ENCODE results near the gene MEOX1. TPM values are rescaled to one million over a fixed set of nuclear protein-coding genes. Genes with fewer than 3 reads are reported as not detected.

Gene MEOX1
- total and polyA plus RNA-seq, 2 of the 13 experiments (the other 11 are each of a cell fraction or from before 2014, with no cell fraction given): not detected

GRCh38 chr17:43673516-43674323 is 12.0 kb upstream of the MEOX1 start (continued):
- TF ChIP-seq NFIC (IDR thresholded peaks at IDR 0.05; ENCODE audit: low read length) (no peak), PRMT3 (CRISPR knock-in tag; IDR thresholded peaks at IDR 0.05; ENCODE audit: borderline replicate concordance, low read depth) (no peak), ZNF772 (CRISPR knock-in tag; IDR thresholded peaks at IDR 0.05) (no peak), THYN1 (CRISPR knock-in tag; IDR thresholded peaks at IDR 0.05; ENCODE audit: borderline replicate concordance, low read depth) (no peak), ZMYM3 (CRISPR knock-in tag; IDR thresholded peaks at IDR 0.05) (no peak), POLR2G (IDR thresholded peaks at IDR 0.05; ENCODE audit: low read depth, low read length) (no peak), KLF16 (CRISPR knock-in tag; IDR thresholded peaks at IDR 0.05) (no peak; a peak in 1 of 4 replicates), ZNF329 (CRISPR knock-in tag; IDR thresholded peaks at IDR 0.05; ENCODE audit: low read depth) (no peak), ZBED4 (CRISPR knock-in tag; IDR thresholded peaks at IDR 0.05; ENCODE audit: borderline replicate concordance) (peak; percentile 81; the same call in 1 of the 2 replicates), THAP11 (CRISPR knock-in tag; IDR thresholded peaks at IDR 0.05) (0 out of 2 replicates have a peak, but pooled peaks have one; percentile 27), FOSL2 (CRISPR knock-in tag; IDR thresholded peaks at IDR 0.05) (peak; percentile 16; the same call in 1 of the 2 replicates), FOXK1 (CRISPR knock-in tag; IDR thresholded peaks at IDR 0.05; ENCODE audit: borderline replicate concordance, low read depth) (0 out of 2 replicates have a peak, but pooled peaks have one; percentile 35), ZNF549 (CRISPR knock-in tag; IDR thresholded peaks at IDR 0.05) (no peak), ZNF652 (CRISPR knock-in tag; IDR thresholded peaks at IDR 0.05; ENCODE audit: borderline replicate concordance, low read depth) (peak; percentile 97), FOSL1 (CRISPR knock-in tag; IDR thresholded peaks at IDR 0.05; ENCODE audit: borderline replicate concordance) (no peak), ZGPAT (CRISPR knock-in tag; IDR thresholded peaks at IDR 0.05) (peak; percentile 77), HNF4A (CRISPR knock-in tag; IDR thresholded peaks at IDR 0.05) (peak; percentile 48), MYPOP (CRISPR knock-in tag; IDR thresholded peaks at IDR 0.05) (peak; percentile 62; the same call in 1 of the 2 replicates), PAXIP1 (CRISPR knock-in tag; conservative IDR thresholded peaks at IDR 0.05) (no peak)
